RPMI8226 (cell line): Measurements from ENCODE around the gene MTHFD1L.
"Not testable (repeated sequence)": the region's sequence is repeated elsewhere in the genome, so short reads cannot be mapped to it uniquely, and the experiment has no call there.

ENCODE experiments used
- DNase-seq: peaks from one replicate; pipeline ENCODE4 v3.0.0-alpha.2; 2015

MTHFD1L gene

GRCh38 chr6:151075005-151075404, 209.5 kb downstream of the MTHFD1L start:
- DNase-seq: no peak

DNA sequence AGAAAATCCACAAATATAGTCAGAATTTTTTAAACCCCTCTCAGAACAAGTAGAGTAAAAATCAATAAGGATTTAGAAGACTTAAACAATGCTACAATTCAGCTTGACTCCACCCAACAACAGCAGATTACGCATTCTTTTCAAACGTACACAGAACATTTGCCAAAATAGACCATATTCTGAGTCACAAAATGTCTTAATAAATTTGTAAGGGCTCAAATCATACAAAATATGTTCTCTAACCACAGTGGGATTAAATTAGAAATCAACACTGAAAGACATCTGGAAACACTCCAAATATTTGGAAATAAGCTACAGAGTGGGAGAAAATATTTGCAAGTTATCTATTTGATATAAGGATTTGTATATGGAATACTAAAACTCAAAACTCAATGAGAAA, 210.0 kb downstream of the MTHFD1L start:
- DNase-seq: no peak

DNA sequence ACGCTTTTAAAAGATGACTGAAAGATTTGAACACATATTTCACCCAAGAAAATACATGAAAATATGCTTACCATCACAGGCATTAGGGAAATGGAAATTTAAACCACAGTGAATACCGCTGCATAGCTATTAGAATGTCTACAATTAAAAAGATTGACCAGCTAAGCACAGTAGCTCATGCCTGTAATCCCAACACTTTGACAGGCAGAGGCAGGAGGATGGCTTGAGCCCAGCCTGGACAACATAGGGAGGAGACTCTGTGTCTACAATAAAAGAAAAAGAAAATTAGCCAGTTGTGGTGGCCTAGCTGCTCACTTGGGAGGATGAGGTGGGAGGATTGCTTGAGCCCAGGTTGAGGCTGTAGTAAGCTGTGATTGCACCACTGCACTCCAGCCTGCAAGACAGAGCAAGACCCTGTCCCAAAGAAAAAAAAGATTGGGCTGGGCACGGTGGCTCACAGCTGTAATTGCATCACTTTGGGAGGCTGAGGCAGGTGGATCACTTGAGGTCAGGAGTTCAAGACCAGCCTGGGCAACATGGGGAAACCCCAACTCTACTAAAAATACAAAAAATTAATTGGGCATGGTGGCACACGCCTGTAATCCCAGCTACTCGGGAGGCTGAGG, 210.5 kb downstream of the MTHFD1L start:
- no peak for DNase-seq

- DNase-seq: no peak
Observed at GRCh38 chr6:151078655-151079054, 213.2 kb downstream of the MTHFD1L start.

DNA sequence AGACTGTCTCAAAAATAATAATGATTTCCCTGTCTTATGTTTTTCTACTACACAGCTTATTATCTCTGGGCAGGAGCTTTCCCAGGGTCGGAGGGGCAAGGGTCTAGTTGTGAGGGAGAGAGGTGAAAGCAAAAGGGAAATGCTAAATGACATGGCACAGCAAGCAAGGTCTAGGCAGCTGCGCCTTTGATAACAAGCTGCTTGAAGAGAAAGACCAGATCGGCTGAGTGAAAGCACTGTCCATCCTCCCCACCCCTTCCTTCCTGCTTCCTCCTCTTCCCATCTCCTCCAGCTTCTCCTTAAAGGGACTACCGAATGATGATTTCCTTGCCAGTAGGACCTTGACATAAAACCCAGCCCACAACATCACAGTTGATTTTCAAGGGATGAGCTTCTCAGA, 216.2 kb downstream of the MTHFD1L start:
- no peak for DNase-seq

- no peak for DNase-seq
Observed at GRCh38 chr6:151082079-151082478, 216.6 kb downstream of the MTHFD1L start.

- DNase-seq: no peak
Observed at GRCh38 chr6:151084275-151084674, 218.8 kb downstream of the MTHFD1L start.

DNA sequence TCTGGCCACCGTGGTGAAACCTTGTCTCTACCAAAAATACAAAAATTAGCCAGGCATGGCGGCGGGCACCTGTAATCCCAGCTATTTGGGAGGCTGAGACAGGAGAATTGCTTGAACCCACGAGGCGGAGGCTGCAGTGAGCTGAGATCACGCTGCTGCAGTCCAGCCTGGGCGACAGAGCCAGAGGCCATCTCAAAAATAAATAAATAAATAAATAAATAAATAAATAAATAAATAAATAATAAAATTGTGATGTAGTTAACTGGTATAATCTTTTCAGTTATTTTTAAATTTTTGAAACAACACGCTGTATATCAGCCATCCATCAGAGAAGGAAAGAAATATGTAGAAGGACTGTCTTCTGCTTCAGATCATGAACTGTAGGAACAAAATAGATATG, 221.6 kb downstream of the MTHFD1L start:
- DNase-seq: not testable (repeated sequence)

DNA sequence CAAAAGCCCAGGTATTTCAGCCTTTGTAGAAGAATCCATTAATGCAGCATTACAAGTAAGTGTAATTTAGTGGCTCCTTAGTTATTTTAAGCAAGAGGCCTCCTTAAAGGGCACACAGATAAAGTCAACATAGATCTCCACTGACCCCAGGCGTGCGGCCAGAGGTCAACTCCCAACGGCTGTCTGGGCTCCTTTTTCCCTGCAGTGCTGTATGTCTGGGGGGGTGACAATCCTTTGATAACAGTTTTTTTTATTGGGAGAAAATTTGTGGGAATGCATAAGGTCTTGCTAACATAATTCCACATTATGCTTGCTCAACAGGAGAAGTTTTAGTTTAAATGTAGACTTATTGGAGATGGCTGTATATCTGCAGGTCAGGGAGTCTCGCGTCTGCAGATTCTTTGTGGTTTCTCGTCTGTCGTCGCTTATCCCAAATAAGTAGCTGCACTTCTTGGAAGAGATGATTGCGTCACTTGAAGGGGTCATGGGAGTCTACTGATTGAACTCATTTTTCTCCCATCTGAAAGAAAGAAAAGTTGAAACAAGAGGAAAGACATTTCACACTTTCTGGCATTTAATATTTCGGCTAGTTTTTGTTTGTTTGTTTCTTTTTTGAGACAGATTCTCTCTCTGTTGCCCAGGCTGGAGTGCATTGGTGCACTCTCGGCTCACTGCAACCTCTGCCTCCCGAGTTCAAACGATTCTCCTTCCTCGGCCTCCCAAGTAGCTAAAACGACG, 222.5 kb downstream of the MTHFD1L start:
- DNase-seq: no peak

GRCh38 chr6:151088599-151088935, 223.1 kb downstream of the MTHFD1L start:
- DNase-seq: no peak

GRCh38 chr6:151088963-151089362, 223.5 kb downstream of the MTHFD1L start:
- DNase-seq: no peak

DNA sequence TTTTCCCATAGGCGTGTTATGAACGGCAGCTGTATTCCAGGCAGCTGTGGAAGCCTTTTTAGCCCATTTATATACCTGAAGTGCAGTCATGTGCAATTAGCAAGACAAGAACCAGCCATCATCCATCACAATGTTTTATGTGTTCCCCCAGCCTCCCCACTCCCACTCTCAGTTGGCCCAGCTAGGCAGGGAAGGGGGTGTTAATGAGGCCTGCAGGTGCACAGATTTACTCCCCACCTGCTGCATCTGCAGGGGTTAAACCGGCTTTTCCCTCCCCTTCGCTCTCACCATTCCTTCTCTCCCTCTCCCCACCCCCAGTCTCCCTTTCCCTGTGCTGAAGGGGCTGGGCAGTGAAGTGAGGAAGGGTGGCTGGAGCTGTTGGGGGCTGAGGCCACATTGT, 224.5 kb downstream of the MTHFD1L start:
- no peak for DNase-seq

GRCh38 chr6:151091571-151091970, 226.1 kb downstream of the MTHFD1L start:
- no peak for DNase-seq

DNA sequence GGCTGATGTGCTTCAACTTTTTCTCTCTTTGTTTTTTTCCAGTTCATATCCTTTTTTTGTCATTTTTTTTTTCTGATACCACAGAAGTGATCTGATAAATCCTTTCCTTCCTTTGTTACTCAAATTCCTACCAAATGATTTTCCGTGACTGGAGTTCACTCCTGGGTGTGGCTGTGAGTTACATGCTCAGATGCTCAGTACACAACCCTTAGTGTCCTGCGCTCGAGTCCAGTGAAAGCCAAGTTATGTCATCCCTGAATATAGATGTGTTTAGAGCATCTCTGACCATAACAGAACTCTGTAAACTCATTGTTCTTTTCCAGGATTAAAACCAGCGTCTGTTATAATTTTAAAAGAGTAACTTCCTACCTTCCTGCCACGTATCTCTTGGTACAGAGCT, 227.1 kb downstream of the MTHFD1L start:
- no peak for DNase-seq

- DNase-seq: no peak
Observed at GRCh38 chr6:151093706-151094105, 228.2 kb downstream of the MTHFD1L start.

DNA sequence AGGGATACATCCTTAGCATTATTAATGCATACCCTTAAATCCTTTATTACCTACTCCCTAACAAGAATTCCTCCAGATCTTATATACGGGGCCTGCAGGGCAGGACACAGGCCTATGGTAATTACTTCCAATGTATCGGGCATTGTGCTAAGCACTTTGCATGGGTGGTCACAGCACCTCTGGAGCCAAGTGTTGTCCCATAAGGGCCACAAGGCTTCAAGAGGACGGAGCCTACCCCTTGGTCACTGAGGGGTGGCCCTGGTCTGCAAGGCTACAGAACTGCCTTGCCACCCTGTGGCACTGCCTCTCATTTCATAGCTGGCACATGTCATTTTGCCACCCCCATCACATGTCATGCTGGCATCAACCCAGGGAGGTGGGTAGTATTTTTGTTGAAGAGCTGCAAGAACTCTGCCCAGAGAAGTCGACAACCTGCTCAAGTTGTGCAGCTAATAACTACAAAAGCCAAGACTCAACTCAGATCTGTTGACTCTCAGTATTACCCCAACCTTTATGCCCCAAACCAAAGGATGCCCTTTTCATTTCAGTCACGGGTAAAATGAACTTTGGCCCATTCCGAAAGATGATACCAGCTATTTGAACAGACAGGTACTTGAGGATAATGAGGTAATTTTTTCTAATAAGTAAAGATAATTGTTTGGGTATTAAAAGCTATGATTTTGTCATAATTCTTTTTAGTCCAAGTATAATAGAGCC, 230.2 kb downstream of the MTHFD1L start:
- no peak for DNase-seq

- no peak for DNase-seq
Observed at GRCh38 chr6:151096255-151096612, 230.7 kb downstream of the MTHFD1L start.

DNA sequence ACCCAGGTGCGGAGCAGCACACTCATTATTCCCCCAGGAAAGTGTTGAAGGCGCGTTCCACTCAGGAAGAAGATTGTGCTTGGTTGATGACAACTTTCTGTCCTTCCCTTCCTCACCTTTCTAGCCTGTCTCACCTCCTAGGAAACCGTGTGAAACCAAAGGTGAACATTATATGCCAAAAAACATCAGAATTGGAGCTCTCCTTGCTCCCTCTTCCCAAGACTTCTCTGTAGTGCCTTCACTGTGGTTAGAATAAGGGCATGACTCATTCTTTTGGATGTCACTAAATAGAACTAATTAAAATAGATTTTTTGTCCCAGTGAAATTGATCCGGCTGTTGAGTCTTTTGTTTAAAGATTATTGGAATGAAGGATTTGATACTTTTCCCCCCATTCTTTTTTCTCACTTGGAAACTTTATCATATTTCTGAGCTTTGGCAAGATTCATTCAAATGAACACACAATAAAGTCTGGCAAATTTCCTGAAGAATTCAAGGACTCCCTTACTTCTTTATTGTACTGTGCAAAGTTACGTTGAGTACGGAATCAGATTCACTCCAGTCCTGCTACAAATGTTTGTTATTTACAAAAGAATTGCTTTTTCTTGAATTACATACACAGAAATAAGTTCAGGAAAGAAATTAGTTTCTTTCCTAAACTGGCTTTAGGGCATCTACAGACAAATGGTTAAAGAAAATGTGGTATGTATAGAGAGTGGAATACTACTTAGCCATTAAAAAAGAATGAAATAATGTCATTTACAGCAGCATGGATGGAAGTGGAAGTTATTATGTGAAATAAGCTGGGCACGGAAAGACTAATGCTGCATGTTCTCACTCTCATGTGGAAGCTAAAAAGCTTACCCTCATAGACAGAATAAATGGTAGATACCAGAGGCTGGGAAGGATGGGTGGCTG, 231.4 kb downstream of the MTHFD1L start:
- DNase-seq: no peak

DNA sequence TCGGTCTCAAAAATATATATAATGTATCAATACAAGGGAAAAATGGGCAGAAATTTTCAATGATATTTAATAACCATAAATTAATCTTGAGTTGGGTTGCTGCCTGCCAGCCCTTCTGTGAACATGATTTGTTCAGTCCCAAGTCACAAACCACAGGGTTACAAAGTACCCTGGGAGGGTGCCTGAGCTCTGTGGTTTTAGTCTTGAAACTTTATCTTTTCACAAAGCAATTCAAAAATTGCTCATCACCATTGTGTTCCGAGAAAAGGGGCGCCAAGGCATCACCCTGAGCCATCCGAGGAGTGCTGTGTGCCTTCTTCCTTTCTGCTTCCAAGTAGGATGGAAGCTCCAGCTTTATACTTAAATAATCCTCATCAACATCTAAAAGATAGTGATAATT, 232.7 kb downstream of the MTHFD1L start:
- DNase-seq: no peak

- no peak for DNase-seq
Observed at GRCh38 chr6:151100326-151100725, 234.8 kb downstream of the MTHFD1L start.

- DNase-seq: no peak
Observed at GRCh38 chr6:151101161-151101815, 235.8 kb downstream of the MTHFD1L start.

GRCh38 chr6:151101816-151102694, 236.6 kb downstream of the MTHFD1L start:
- no peak for DNase-seq
